ENCODE data around the gene AADACL4. TPM values are rescaled to one million over a fixed set of nuclear protein-coding genes. Genes with fewer than 3 reads are reported as not detected.

The AADACL4 gene
- total RNA-seq, 4 donors from 2014 or later: not detected

DNA sequence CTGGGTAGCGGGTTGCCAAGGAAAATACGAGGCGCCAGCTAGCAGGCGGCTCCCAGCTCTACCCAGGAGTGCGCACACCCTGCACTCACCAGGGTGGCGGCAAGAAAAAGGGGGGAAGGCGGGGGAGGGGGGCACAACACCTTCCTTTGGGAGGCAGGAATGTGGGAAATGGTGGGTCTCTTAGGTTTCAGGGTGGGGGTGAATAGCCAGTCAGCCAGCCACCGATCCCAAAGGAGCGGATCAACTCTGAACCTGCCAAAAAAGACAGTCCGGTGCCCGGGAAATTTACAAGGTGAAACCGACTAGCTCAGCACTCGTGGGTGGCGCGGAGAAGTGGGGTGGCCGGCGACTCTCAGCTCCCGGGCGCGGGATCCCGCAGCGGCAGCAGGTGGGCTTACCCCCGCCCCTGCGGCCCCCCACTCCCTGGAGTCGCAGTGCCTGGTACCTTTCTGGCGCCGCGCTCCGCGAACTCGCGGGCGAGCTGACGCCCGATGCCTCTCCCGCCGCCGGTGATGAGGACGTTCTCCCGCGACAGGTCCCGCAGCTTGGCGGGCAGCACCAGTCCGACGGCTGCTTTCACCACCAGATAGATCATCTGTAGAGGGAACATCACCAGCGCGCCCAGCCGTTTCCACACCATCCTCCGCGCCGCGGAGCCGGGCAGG lies 27.0 kb upstream of the AADACL4 start:
- Histone ChIP-seq H3K36me3 (peaks cover 0 to 11% (median 0%) of the 10 kb centered on the region in 3 donors), H3K4me3 (peak overlapping the region; percentile 53 to 92 (median 70)), H3K27ac (peak overlapping the region; percentile 81 to 98 (median 93)), H3K4me1 (peaks cover 0 to 52% (median 13%) of the 10 kb centered on the region in 4 donors), H3K9me3 (no peaks in the 10 kb centered on the region), H3K27me3 (no peaks in the 10 kb centered on the region)
- peak in 1 of 3 donors; percentile 69 for DNase-seq
- TF ChIP-seq, protein P1, sequence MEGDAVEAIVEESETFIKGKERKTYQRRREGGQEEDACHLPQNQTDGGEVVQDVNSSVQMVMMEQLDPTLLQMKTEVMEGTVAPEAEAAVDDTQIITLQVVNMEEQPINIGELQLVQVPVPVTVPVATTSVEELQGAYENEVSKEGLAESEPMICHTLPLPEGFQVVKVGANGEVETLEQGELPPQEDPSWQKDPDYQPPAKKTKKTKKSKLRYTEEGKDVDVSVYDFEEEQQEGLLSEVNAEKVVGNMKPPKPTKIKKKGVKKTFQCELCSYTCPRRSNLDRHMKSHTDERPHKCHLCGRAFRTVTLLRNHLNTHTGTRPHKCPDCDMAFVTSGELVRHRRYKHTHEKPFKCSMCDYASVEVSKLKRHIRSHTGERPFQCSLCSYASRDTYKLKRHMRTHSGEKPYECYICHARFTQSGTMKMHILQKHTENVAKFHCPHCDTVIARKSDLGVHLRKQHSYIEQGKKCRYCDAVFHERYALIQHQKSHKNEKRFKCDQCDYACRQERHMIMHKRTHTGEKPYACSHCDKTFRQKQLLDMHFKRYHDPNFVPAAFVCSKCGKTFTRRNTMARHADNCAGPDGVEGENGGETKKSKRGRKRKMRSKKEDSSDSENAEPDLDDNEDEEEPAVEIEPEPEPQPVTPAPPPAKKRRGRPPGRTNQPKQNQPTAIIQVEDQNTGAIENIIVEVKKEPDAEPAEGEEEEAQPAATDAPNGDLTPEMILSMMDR (IDR thresholded peaks at IDR 0.05): no peak
- no peak for TF ChIP-seq POLR2A (IDR thresholded peaks at IDR 0.05)

DNA sequence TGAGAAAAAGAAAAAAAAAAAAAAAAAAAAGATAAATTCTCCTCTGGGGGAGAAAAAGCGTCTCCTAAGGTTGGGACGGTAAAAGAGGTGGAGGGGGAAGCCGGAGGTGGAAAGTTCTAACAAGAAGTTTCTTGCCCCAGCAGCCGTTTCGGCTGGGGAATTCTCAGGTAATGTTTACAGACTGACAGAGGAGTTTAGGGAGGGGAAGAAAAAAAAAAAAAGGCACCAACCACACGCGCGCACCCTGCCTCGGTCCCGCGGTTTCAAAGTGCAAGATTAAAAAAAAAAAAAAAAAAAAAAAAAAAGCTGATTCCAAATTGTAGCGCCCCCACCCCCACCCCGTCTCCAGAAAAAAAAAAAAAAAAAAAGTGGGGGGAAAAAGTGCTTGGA lies 26.4 kb upstream of the AADACL4 start:
- Histone ChIP-seq H3K4me3 (peak overlapping the region; percentile 53 to 92 (median 70)), H3K27me3 (no peaks in the 10 kb centered on the region), H3K36me3 (peaks cover 0 to 4% (median 0%) of the 10 kb centered on the region in 3 donors), H3K9me3 (no peaks in the 10 kb centered on the region), H3K27ac (peak overlapping the region; percentile 81 to 98 (median 93)), H3K4me1 (peaks cover 0 to 46% (median 13%) of the 10 kb centered on the region in 4 donors)
- peak in 1 of 3 donors; percentile 59 for DNase-seq
- TF ChIP-seq, protein P1 (IDR thresholded peaks at IDR 0.05): no peak
- no peak for TF ChIP-seq POLR2A (IDR thresholded peaks at IDR 0.05)

DNA sequence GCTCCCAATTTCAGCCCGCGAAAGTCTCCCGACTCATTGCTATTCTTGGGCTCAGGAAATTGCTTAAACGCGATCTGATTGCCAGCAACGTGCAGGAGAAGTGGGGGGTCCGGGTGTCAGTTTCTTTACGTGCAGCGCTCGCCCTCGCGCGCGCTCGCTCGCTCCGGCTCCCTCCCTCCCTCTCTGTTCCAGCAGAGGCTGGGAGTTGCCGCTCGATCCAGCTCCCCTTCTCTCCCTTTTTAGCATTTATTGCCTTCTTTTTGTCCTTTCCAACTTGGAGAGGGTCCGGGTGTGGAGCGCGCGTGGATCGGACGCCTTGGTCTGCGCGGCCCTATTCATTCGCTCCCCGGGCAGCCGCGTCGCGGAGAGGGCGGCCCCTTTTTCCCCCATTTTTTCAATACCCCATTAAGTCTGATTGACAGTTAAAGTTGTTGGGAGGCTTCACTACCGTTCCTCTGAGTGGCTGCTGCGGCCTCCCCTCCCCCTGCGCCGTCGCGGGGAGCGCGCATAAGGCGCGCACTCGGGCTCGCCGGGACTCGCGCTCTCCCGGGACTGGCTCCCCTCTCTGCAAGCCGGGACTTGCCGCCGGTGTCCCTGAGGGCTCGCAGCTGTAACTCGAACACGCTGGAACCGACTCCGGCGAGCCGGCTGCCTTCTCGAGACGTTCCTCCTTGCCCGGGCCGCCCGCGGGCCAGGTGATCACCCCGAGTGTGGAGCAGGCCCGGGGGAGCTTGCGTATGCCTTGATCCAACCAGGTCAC lies 25.8 kb upstream of the AADACL4 start, which contains the start of gene DHRS3:
TSS of gene DHRS3 (minus strand) at position 310 of the 760 bp plus-strand sequence. CDS start 862 bp downstream, outside the sequence.
- Histone ChIP-seq H3K4me3 (peak within 1 kb of the TSS; percentile 53 to 92 (median 70)), H3K4me1 (peaks cover 0 to 43% (median 13%) of the 10 kb centered on the region in 4 donors), H3K9me3 (no peaks in the 10 kb centered on the region), H3K27ac (peak within 1 kb of the TSS; percentile 81 to 98 (median 93)), H3K36me3 (no peaks in the 10 kb centered on the region), H3K27me3 (no peaks in the 10 kb centered on the region)
- peak; percentile 61 to 76 for TF ChIP-seq POLR2A (IDR thresholded peaks at IDR 0.05)
- TF ChIP-seq, protein P1 (IDR thresholded peaks at IDR 0.05): no peak
- peak in 2 of 3 donors; percentile 48 to 87 for DNase-seq

DNA sequence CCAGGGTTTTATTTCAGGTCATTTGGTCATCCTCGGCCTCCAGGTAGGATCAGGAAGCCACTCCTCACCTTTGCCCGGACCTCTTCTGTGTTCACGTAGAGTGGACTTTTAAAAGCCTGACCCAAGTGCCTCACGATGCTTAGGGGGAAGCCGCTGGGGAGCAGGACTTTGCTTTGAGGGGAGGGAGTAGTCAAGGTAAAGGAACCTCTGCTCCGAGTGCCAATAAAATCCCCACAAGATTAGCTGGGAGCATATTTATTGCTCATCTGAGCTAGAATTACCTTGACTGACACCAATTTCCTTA lies 25.3 kb upstream of the AADACL4 start:
- Histone ChIP-seq H3K4me3 (peak overlapping the region; percentile 53 to 92 (median 70)), H3K27me3 (no peaks in the 10 kb centered on the region), H3K27ac (peak overlapping the region; percentile 81 to 96 (median 92)), H3K4me1 (peaks cover 0 to 37% (median 13%) of the 10 kb centered on the region in 4 donors), H3K9me3 (no peaks in the 10 kb centered on the region), H3K36me3 (no peaks in the 10 kb centered on the region)
- peak in 2 of 3 donors; percentile 75 to 86 for DNase-seq
- TF ChIP-seq, protein P1 (IDR thresholded peaks at IDR 0.05): no peak
- peak in 1 of 2 donors; percentile 6 for TF ChIP-seq POLR2A (IDR thresholded peaks at IDR 0.05)

DNA sequence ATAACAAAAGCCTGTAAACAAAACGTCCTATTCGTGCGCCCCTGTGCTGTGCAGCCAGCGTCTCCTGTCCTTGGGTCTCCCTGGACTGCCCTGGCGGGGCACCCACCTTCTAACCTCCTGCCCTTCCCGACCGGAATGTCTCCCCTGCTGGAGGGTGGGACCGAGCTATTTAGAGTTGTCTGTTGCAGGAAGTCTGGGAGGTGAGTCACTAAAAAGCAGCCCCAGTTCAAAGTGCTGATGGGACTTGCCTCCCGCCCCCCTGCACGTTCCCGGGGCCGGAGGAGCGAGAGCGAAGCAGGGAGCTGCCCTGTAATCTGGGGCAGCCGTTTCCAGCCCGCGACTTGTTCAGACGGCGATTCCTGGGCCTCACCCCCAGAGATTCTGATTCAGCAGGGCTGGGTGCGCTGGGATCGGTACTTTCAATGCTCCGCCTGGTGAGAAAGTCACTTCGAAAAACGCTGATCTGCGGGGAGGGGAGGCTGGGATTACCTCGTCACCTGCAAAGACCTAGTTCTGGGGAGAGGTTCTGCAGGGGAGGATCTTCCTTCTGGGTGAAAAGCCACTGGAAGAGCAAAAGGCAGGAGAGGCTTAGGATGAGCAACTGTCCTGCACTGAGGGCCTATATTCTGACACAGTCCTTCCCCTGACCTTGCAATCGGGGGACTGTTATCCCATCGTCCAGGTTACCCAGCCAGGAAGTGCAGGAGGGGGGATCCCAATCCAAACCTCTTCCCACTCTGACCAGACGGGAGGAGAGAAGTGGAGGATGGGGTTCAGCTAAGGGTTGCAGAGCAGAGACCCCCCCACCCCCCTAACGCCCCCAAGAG lies 24.7 kb upstream of the AADACL4 start:
- Histone ChIP-seq H3K27me3 (no peaks in the 10 kb centered on the region), H3K4me1 (peaks cover 0 to 32% (median 11%) of the 10 kb centered on the region in 4 donors), H3K36me3 (no peaks in the 10 kb centered on the region), H3K9me3 (no peaks in the 10 kb centered on the region), H3K27ac (peak overlapping the region; percentile 81 to 96 (median 92)), H3K4me3 (peak overlapping the region; percentile 53 to 92 (median 70))
- DNase-seq: peak; percentile 45 to 89 (median 89)
- TF ChIP-seq, protein P1 (IDR thresholded peaks at IDR 0.05): peak in 2 of 6 experiments; percentile 36 to 37
- TF ChIP-seq POLR2A (IDR thresholded peaks at IDR 0.05): peak in 1 of 2 donors; percentile 59
